Type B pancreatic cell (in vitro differentiated cells): Measurements from ENCODE around the gene CDC123. TPM values are rescaled to one million over a fixed set of nuclear protein-coding genes. Genes with fewer than 3 reads are reported as not detected.
"Not testable (repeated sequence)": the region's sequence is repeated elsewhere in the genome, so short reads cannot be mapped to it uniquely, and the experiment has no call there.

ENCODE experiments used
- DNase-seq: peaks from one replicate; pipeline ENCODE4 v3.0.0; 2021; ENCODE audit warnings: mixed read lengths; ENCODE audit not compliant: unreplicated experiment; ENCODE audit errors: extremely low spot score
- H3K27ac Mint-ChIP-seq: 2 replicates; pipeline ENCODE4 v1.8.0; 2021; ENCODE audit warnings: mild to moderate bottlenecking, mixed read lengths
- H3K27me3 Mint-ChIP-seq: 2 replicates; pipeline ENCODE4 v1.8.0; 2021; ENCODE audit warnings: mixed read lengths
- H3K36me3 Mint-ChIP-seq: 2 replicates; pipeline ENCODE4 v1.8.0; 2021; ENCODE audit warnings: mixed read lengths
- H3K4me1 Mint-ChIP-seq: one replicate; pipeline ENCODE4 v1.8.0; 2021; ENCODE audit warnings: mixed read lengths; ENCODE audit not compliant: unreplicated experiment
- H3K4me3 Mint-ChIP-seq: 2 replicates; pipeline ENCODE4 v1.8.0; 2021; ENCODE audit warnings: mild to moderate bottlenecking, mixed read lengths
- H3K9me3 Mint-ChIP-seq: 2 replicates; pipeline ENCODE4 v1.8.0; 2021; ENCODE audit warnings: mixed read lengths
- total RNA-seq: library from RNA; stranded (reverse); gene quantifications from 2 replicates; pipeline ENCODE4 v1.2.1, GENCODE V29; 2021; ENCODE audit warnings: low replicate concordance
- TF ChIP-seq, protein P1 (sequence below): fragments of 200-600 bp; sonication (generic); conservative IDR thresholded peaks from 2 replicates; pipeline ENCODE4 v1.5.0; 2021; ENCODE audit warnings: antibody characterized with exemption, mild to moderate bottlenecking

The CDC123 gene
- total RNA-seq, 1 donor from 2014 or later = 81.5 TPM

DNA sequence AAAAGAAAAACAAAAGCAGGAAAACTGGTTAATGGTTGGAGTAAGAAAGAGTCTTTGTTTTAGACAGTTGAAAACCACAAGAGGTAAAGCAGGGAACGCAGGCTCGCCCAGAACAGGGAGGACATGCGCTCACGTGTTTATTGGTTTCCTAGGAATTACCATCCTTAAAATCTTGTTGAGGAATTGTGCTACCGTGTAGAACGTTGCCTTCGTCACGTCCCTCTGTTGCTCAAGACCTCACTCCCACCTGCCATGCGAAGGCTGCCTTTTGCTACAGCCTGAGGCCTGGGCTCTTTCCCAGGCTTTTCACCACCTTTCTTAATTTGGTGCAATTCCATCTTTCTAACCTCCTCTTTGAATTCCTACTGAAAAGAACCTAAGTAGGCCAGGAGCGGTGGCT lies 91.8 kb downstream of the CDC123 start:
- Mint-ChIP-seq H3K27ac (no peak overlapping the region), H3K4me1 (no peaks in the 10 kb centered on the region), H3K27me3 (no peaks in the 10 kb centered on the region), H3K36me3 (no peaks in the 10 kb centered on the region), H3K9me3 (peaks cover 4% of the 10 kb centered on the region), H3K4me3 (no peak overlapping the region)
- no peak for DNase-seq
- TF ChIP-seq, protein P1, sequence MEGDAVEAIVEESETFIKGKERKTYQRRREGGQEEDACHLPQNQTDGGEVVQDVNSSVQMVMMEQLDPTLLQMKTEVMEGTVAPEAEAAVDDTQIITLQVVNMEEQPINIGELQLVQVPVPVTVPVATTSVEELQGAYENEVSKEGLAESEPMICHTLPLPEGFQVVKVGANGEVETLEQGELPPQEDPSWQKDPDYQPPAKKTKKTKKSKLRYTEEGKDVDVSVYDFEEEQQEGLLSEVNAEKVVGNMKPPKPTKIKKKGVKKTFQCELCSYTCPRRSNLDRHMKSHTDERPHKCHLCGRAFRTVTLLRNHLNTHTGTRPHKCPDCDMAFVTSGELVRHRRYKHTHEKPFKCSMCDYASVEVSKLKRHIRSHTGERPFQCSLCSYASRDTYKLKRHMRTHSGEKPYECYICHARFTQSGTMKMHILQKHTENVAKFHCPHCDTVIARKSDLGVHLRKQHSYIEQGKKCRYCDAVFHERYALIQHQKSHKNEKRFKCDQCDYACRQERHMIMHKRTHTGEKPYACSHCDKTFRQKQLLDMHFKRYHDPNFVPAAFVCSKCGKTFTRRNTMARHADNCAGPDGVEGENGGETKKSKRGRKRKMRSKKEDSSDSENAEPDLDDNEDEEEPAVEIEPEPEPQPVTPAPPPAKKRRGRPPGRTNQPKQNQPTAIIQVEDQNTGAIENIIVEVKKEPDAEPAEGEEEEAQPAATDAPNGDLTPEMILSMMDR = no peak

DNA sequence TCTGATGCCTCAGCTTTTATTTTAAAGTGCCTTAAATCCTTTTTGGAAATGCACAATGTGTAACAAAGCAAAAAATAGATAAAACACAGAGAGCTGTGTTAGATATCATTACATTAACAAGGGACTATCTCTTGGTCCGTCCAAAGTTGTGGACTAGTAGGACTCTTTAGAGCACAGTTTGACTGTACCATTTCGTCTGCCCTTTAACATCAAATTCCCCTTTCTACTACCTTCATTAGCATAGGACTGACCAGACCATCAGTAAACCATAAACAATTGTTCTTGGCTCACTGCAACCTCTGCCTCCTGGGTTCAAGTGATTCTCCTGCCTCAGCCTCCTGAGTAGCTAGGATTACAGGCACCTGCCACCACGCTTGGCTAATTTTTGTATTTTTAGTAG lies 101.8 kb downstream of the CDC123 start:
- not testable (repeated sequence) for H3K9me3 Mint-ChIP-seq, H3K27ac Mint-ChIP-seq, H3K4me3 Mint-ChIP-seq, DNase-seq, H3K4me1 Mint-ChIP-seq, H3K27me3 Mint-ChIP-seq, H3K36me3 Mint-ChIP-seq

DNA sequence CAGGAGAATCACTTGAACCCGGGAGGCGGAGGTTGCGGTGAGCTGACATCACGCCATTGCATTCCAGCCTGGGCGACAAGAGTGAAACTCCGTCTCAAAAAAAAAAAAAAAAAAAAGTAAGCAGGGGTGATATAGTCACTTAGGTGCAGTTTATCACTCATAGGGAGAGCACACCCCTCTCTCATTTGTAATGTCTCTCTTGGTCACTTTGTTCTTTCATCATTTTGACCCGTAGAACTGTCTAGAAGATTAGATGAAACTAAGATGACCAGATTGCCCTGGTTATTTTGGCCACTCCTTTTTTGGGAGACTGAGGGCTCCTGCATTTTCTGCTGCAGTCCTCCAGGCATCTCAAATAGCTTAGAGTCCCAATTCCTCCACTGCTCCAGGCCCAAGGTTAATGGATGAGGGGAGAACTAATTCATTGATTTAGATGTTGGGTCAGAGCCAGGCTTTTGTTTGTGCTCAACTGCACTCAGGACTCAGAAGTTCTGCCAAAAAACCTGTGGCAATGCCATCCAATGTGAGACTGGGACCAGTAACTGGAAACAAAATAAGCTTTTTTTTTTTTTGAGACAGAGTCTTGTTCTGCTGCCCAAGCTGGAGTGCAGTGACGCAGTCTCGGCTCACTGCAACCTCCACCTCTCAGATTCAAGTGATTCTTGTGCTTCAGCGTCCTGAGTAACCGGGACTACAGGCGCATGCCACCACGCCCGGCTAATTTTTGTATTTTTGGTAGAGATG lies 103.4 kb downstream of the CDC123 start:
- H3K4me3 Mint-ChIP-seq = no peak overlapping the region
- no peaks in the 10 kb centered on the region for H3K9me3 Mint-ChIP-seq
- no peaks in the 10 kb centered on the region for H3K36me3 Mint-ChIP-seq
- H3K4me1 Mint-ChIP-seq = no peaks in the 10 kb centered on the region
- H3K27ac Mint-ChIP-seq = no peak overlapping the region
- TF ChIP-seq, protein P1 = no peak
- no peaks in the 10 kb centered on the region for H3K27me3 Mint-ChIP-seq
- no peak for DNase-seq

Other genes starting within 250 kb of the CDC123 start
- 21.8 and 25.8 TPM in 2 replicates for gene UPF2, start 153.4 kb upstream of the CDC123 start, total RNA-seq
- 30.1 and 44.8 TPM in 2 replicates for gene DHTKD1, start 127.2 kb upstream of the CDC123 start, total RNA-seq
- gene SEC61A2, start 66.5 kb upstream of the CDC123 start, total RNA-seq = 10.0 and 26.3 TPM in 2 replicates
- gene NUDT5, start 297 bp upstream of the CDC123 start, total RNA-seq = 52.7 and 67.7 TPM in 2 replicates
- 12.2 and 29.2 TPM in 2 replicates for gene CAMK1D, start 153.4 kb downstream of the CDC123 start, total RNA-seq